HepG2 (cell line): ENCODE results near the gene PLEKHD1. TPM values are rescaled to one million over a fixed set of nuclear protein-coding genes. Genes with fewer than 3 reads are reported as not detected.

Experiments
- ATM ChIP-seq: fragments of 450-650 bp; IDR thresholded peaks from 2 replicates; pipeline ENCODE4 v1.7.1; 2017; ENCODE audit warnings: mild to moderate bottlenecking, borderline replicate concordance
- BATF2 ChIP-seq: sonication (generic); formaldehyde crosslinking; IDR thresholded peaks from 2 replicates; pipeline ENCODE4 v1.8.0; 2022; ENCODE audit warnings: mild to moderate bottlenecking, missing genetic modification reagents, moderate library complexity
- DNMT1 ChIP-seq: sonication (generic); formaldehyde crosslinking; IDR thresholded peaks from 2 replicates; pipeline ENCODE4 v1.5.1; 2020; ENCODE audit warnings: mild to moderate bottlenecking, missing genetic modification reagents
- EP300 ChIP-seq, 3 experiments: sonication (generic) in 1 of 3; formaldehyde crosslinking in 1 of 3; IDR thresholded peaks; 2 replicates each; pipeline versions ENCODE4 v1.5.1 to v1.6.1; 2011 to 2020; ENCODE audit warnings: low read depth in 2 of 3, low read length in 2 of 3, borderline replicate concordance in 1 of 3, improper control_type of control experiment in 1 of 3, mild to moderate bottlenecking in 1 of 3, missing genetic modification reagents in 1 of 3, moderate library complexity in 1 of 3
- GATA4 ChIP-seq: sonication (generic); IDR thresholded peaks from 2 replicates; pipeline ENCODE4 v1.6.1; 2016; ENCODE audit warnings: antibody characterized with exemption, low read depth, borderline replicate concordance
- GATAD2A ChIP-seq: IDR thresholded peaks from 2 replicates; pipeline ENCODE4 v1.6.1; 2016
- GTF2F1 ChIP-seq: fragments of 150-350 bp; IDR thresholded peaks from 2 replicates; pipeline ENCODE4 v1.6.1; 2014; ENCODE audit warnings: low read length
- HES4 ChIP-seq: sonication (generic); formaldehyde crosslinking; IDR thresholded peaks from 2 replicates; pipeline ENCODE4 v1.9.0; 2021; ENCODE audit warnings: mild to moderate bottlenecking, missing genetic modification reagents, borderline replicate concordance
- HINFP ChIP-seq: sonication (generic); formaldehyde crosslinking; IDR thresholded peaks from 2 replicates; pipeline ENCODE4 v1.4.0; 2020; ENCODE audit warnings: low read depth, mild to moderate bottlenecking, missing genetic modification reagents
- HNF4A ChIP-seq: sonication (generic); formaldehyde crosslinking; IDR thresholded peaks from 2 replicates; pipeline ENCODE4 v1.4.0; 2020; ENCODE audit warnings: missing genetic modification reagents
- MAX ChIP-seq: IDR thresholded peaks from 2 replicates; pipeline ENCODE4 v1.6.1; 2012; ENCODE audit warnings: inconsistent platforms
- MEIS1 ChIP-seq: sonication (generic); formaldehyde crosslinking; IDR thresholded peaks from 2 replicates; pipeline ENCODE4 v1.9.0; 2021; ENCODE audit warnings: mild to moderate bottlenecking, missing genetic modification reagents, moderate library complexity, borderline replicate concordance
- MXD3 ChIP-seq: IDR thresholded peaks from 2 replicates; pipeline ENCODE4 v1.6.1; 2016; ENCODE audit warnings: mild to moderate bottlenecking, missing biosample characterization, missing genetic modification reagents
- MYNN ChIP-seq: sonication (generic); formaldehyde crosslinking; IDR thresholded peaks from 2 replicates; pipeline ENCODE4 v1.4.0; 2020; ENCODE audit warnings: mild to moderate bottlenecking, low read depth, missing genetic modification reagents
- NFIB ChIP-seq: sonication (generic); formaldehyde crosslinking; IDR thresholded peaks from 2 replicates; pipeline ENCODE4 v1.9.0; 2021; ENCODE audit warnings: missing genetic modification reagents, mild to moderate bottlenecking, borderline replicate concordance
- NFYB ChIP-seq: sonication (generic); formaldehyde crosslinking; IDR thresholded peaks from 2 replicates; pipeline ENCODE4 v1.4.0; 2020; ENCODE audit warnings: missing genetic modification reagents
- SIX4 ChIP-seq: sonication (generic); formaldehyde crosslinking; IDR thresholded peaks from 2 replicates; pipeline ENCODE4 v1.4.0; 2020; ENCODE audit warnings: missing genetic modification reagents
- TGIF2 ChIP-seq: IDR thresholded peaks from 2 replicates; pipeline ENCODE4 v1.6.1; 2016; ENCODE audit warnings: control low read depth, missing compliant biosample characterization
- ZFP36L2 ChIP-seq: sonication (generic); formaldehyde crosslinking; IDR thresholded peaks from 2 replicates; pipeline ENCODE4 v1.4.0; 2020; ENCODE audit warnings: missing genetic modification reagents
- ZNF335 ChIP-seq: sonication (generic); formaldehyde crosslinking; IDR thresholded peaks from 2 replicates; pipeline ENCODE4 v1.4.0; 2020; ENCODE audit warnings: missing genetic modification reagents
- ZNF883 ChIP-seq: sonication (generic); formaldehyde crosslinking; IDR thresholded peaks from 2 replicates; pipeline ENCODE4 v1.5.1; 2020; ENCODE audit warnings: mild to moderate bottlenecking, missing genetic modification reagents; ENCODE audit errors: not compliant biosample characterization
- polyA plus RNA-seq, 8 experiments: library from polyadenylated mRNA; depleted of rRNA in 3 of 8; stranded (reverse) in 7 of 8; unstranded in 1 of 8; fragments of >200 nt; fragmentation: Illumina TruSeq in 4 of 8; extraction: Trizol in 4 of 8; gene quantifications; 2 replicates each; pipeline versions ENCODE4 v1.2.1 to v1.2.3, GENCODE V29; 2011 to 2016; ENCODE audit warnings: low read depth in 4 of 8, missing spikeins in 1 of 8, mixed read lengths in 1 of 8; ENCODE audit not compliant: insufficient read depth in 1 of 8
- total RNA-seq, 5 experiments: library from RNA; depleted of rRNA; stranded (reverse); fragments of >200 nt; fragmentation: Illumina TruSeq; extraction: Trizol; gene quantifications; 2 replicates each; pipeline ENCODE4 v1.2.3, GENCODE V29; 2016; ENCODE audit warnings: low read depth in 1 of 5

The PLEKHD1 gene
- total and polyA plus RNA-seq, 2 of the 13 experiments (the other 11 are each of a cell fraction or from before 2014, with no cell fraction given), result 0.01 TPM; not detected in 1

GRCh38 chr14:69484444-69485314 is at the start of gene PLEKHD1 (continued):
- TF ChIP-seq HES4 (CRISPR knock-in tag) (0 out of 2 replicates have a peak, but pooled peaks have one; percentile 29), ZNF883 (peak; percentile 11), GTF2F1 (no peak), HNF4A (CRISPR knock-in tag) (no peak), MYNN (CRISPR knock-in tag) (no peak), MXD3 (CRISPR knock-in tag) (no peak), MEIS1 (no peak), ZNF335 (CRISPR knock-in tag) (no peak), NFYB (peak; percentile 59; the same call in 1 of the 2 replicates), TGIF2 (CRISPR knock-in tag) (no peak), GATA4 (no peak), DNMT1 (CRISPR knock-in tag) (no peak), EP300 (IDR thresholded peaks at IDR 0.05; ENCODE audit: low read depth in 2 of 2, low read length in 2 of 2) (no peak), EP300 (CRISPR knock-in tag; IDR thresholded peaks at IDR 0.05; ENCODE audit: borderline replicate concordance) (no peak), MAX (no peak), NFIB (CRISPR knock-in tag) (no peak), ZFP36L2 (CRISPR knock-in tag) (no peak), BATF2 (no peak), SIX4 (CRISPR knock-in tag) (no peak), HINFP (CRISPR knock-in tag) (no peak), ATM (no peak), GATAD2A (CRISPR knock-in tag) (no peak)
